Progenitor cell of endocrine pancreas (in vitro differentiated cells): Measurements from ENCODE around the gene GTF2B. TPM values are rescaled to one million over a fixed set of nuclear protein-coding genes. Genes with fewer than 3 reads are reported as not detected.
"Not testable (repeated sequence)": the region's sequence is repeated elsewhere in the genome, so short reads cannot be mapped to it uniquely, and the experiment has no call there.

ENCODE experiments used
- DNase-seq: peaks from one replicate; pipeline ENCODE4 v3.0.0; 2021; ENCODE audit warnings: low spot score; ENCODE audit not compliant: unreplicated experiment
- H3K27ac Mint-ChIP-seq: 2 replicates; pipeline ENCODE4 v1.8.0; 2021; ENCODE audit warnings: mild to moderate bottlenecking, moderate library complexity, mixed read lengths
- H3K27me3 Mint-ChIP-seq: 2 replicates; pipeline ENCODE4 v1.8.0; 2021; ENCODE audit warnings: mixed read lengths
- H3K36me3 Mint-ChIP-seq: 2 replicates; pipeline ENCODE4 v1.8.0; 2022; ENCODE audit warnings: mixed read lengths; ENCODE audit not compliant: insufficient read depth
- H3K4me1 Mint-ChIP-seq: 2 replicates; pipeline ENCODE4 v1.8.0; 2021; ENCODE audit warnings: low read depth, mixed read lengths
- H3K4me3 Mint-ChIP-seq: 2 replicates; pipeline ENCODE4 v1.8.0; 2021; ENCODE audit warnings: low read depth, mild to moderate bottlenecking, moderate library complexity, mixed read lengths
- H3K9me3 Mint-ChIP-seq: 2 replicates; pipeline ENCODE4 v1.8.0; 2021; ENCODE audit warnings: low read depth, mixed read lengths
- CTCF ChIP-seq: fragments of 200-600 bp; sonication (generic); IDR thresholded peaks from one replicate; pipeline ENCODE4 v1.5.0; 2021; ENCODE audit warnings: antibody characterized with exemption, mild to moderate bottlenecking; ENCODE audit not compliant: unreplicated experiment
- total RNA-seq: library from RNA; stranded (reverse); gene quantifications from 2 replicates; pipeline ENCODE4 v1.2.1, GENCODE V29; 2021

GTF2B gene
- total RNA-seq, 1 donor from 2014 or later: 27.4 TPM

DNA sequence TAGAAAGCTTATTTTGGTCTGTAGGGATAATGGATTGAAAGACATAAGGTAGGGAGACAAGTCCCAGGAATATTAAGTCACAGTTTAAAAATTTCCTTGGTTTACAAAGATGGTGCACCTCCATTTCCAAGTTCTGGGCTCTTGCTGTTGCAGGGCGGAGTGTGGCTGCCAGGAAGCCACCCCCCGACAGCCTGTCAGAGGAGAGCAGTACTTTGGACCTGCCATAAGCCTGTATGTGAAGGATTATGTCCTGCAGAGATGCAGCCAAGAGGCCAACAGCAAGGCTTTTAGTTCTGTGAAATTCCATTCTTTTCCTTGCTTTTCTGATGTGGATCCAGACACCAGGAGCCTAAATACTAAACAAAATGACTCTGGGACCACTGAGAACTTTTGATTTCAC lies 31.9 kb upstream of the GTF2B start:
- no peak for DNase-seq
- no peak for TF ChIP-seq CTCF
- H3K4me3 Mint-ChIP-seq: no peak overlapping the region
- no peak overlapping the region for H3K27ac Mint-ChIP-seq
- H3K27me3 Mint-ChIP-seq: no peaks in the 10 kb centered on the region
- H3K36me3 Mint-ChIP-seq: peaks cover 42% of the 10 kb centered on the region
- H3K4me1 Mint-ChIP-seq: no peaks in the 10 kb centered on the region
- peaks cover 5% of the 10 kb centered on the region for H3K9me3 Mint-ChIP-seq

- Mint-ChIP-seq H3K9me3 (peaks cover 12% of the 10 kb centered on the region), H3K4me3 (no peak overlapping the region), H3K36me3 (peaks cover 44% of the 10 kb centered on the region), H3K27ac (no peak overlapping the region), H3K27me3 (no peaks in the 10 kb centered on the region), H3K4me1 (no peaks in the 10 kb centered on the region)
- no peak for TF ChIP-seq CTCF
- DNase-seq: no peak
Measured at GRCh38 chr1:88922214-88922613, 30.8 kb upstream of the GTF2B start.

- DNase-seq: no peak
- no peak overlapping the region for H3K27ac Mint-ChIP-seq
- H3K4me3 Mint-ChIP-seq: no peak overlapping the region
- H3K4me1 Mint-ChIP-seq: no peaks in the 10 kb centered on the region
- peaks cover 44% of the 10 kb centered on the region for H3K36me3 Mint-ChIP-seq
- no peak for TF ChIP-seq CTCF
- H3K9me3 Mint-ChIP-seq: peaks cover 25% of the 10 kb centered on the region
- H3K27me3 Mint-ChIP-seq: no peaks in the 10 kb centered on the region
Measured at GRCh38 chr1:88920845-88921244, 29.5 kb upstream of the GTF2B start.

GRCh38 chr1:88917321-88918025 lies 26.1 kb upstream of the GTF2B start:
- H3K9me3 Mint-ChIP-seq: peaks cover 47% of the 10 kb centered on the region
- H3K27me3 Mint-ChIP-seq: no peaks in the 10 kb centered on the region
- no peak overlapping the region for H3K4me3 Mint-ChIP-seq
- H3K36me3 Mint-ChIP-seq: peaks cover 36% of the 10 kb centered on the region
- no peak for TF ChIP-seq CTCF
- H3K4me1 Mint-ChIP-seq: no peaks in the 10 kb centered on the region
- no peak overlapping the region for H3K27ac Mint-ChIP-seq
- DNase-seq: no peak

- no peaks in the 10 kb centered on the region for H3K4me1 Mint-ChIP-seq
- peaks cover 36% of the 10 kb centered on the region for H3K36me3 Mint-ChIP-seq
- no peak overlapping the region for H3K27ac Mint-ChIP-seq
- H3K4me3 Mint-ChIP-seq: no peak overlapping the region
- TF ChIP-seq CTCF: no peak
- H3K27me3 Mint-ChIP-seq: no peaks in the 10 kb centered on the region
- H3K9me3 Mint-ChIP-seq: peaks cover 47% of the 10 kb centered on the region
- DNase-seq: no peak
Measured at GRCh38 chr1:88916883-88917282, 25.5 kb upstream of the GTF2B start.

GRCh38 chr1:88911800-88912199 lies 20.4 kb upstream of the GTF2B start:
- not testable (repeated sequence) for H3K4me1 Mint-ChIP-seq, H3K36me3 Mint-ChIP-seq, H3K27ac Mint-ChIP-seq, DNase-seq, H3K4me3 Mint-ChIP-seq, H3K27me3 Mint-ChIP-seq
- peaks cover 31% of the 10 kb centered on the region for H3K9me3 Mint-ChIP-seq
